ENCODE results near the gene ATXN2.

DNA sequence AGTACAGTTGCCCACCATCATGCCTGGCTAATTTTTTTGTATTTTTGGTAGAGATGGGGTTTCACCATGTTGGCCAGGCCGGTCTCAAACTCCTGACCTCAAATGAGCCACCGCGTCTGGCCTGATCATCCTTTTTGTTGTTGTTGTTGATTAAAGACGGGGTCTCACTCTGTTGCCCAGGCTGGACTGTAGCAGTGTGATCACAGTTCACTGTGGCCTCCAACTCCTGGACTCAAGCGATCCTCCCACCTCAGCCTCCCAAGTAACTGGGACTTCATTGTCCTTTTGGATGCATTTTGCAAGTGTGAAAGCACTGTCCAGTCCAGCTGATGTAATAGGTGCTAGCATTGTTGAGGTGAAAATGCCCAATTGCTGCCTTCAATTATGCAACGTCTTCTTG is 27.1 kb upstream of the ATXN2 start:
- no peak for TF ChIP-seq CTCF (IDR thresholded peaks at IDR 0.05)
- TF ChIP-seq POLR2A (IDR thresholded peaks at IDR 0.05), result no peak

Measured in thyroid gland (tissue), 4 donors.